Measurements from ENCODE around the gene CCDC60.

The CCDC60 gene

DNA sequence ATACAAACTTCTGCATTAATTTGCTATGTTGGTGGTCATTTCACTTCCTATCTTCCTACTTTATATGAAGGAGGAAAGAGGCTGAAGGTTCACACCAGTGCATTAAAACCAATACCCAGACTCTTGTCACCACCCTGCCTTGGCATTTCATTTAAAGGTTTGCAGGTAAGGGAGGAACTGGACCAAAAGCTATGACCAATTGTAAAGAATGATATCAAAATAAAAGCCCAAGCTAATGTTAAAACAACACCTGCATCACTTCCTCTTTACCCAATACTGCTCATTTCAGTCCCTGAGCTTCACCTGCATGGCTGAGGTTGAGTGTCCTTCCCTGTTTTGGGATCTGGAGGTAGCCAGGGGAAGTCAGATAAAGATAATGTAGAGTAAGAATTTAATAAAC lies 211.8 kb downstream of the CCDC60 start:
- DNase-seq, result no peak

DNA sequence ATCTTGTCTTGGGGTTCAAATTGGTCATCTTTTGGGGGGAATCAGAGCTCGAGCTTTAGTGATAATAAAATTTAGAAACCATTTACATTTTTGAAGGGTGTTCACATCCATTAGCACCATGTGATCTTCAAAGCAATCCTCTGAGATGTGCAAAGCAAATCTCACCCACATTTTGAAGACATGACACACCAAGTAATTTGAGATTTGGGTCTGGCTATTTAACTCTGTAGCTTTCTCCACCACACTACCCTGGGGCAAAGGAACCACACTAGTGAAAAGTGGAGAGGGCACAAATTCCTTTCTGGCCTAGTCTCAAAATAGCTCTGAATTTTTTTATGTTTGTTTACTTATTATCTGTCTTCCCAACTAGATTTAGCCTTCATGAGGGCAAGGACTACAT lies 212.5 kb downstream of the CCDC60 start:
- DNase-seq, result no peak

DNA sequence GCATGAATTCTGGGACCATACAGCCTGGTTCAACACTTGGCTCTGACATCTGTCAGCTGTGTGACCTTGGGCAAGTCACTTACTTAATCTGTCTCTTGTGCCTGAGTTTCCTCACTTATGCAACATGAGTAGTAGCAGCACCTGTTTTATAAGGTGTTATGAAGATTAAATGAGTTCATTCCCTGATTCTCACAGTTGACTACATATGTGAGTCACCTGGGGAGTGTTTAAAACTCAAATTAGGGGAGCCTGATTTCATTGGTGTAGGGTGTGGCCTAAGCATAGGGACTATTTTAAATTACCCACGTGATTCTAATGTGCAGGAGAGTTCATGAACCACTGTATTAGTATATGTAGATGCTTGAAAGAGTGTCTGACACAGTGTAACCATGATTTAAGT lies 222.3 kb downstream of the CCDC60 start:
- no peak for DNase-seq

DNA sequence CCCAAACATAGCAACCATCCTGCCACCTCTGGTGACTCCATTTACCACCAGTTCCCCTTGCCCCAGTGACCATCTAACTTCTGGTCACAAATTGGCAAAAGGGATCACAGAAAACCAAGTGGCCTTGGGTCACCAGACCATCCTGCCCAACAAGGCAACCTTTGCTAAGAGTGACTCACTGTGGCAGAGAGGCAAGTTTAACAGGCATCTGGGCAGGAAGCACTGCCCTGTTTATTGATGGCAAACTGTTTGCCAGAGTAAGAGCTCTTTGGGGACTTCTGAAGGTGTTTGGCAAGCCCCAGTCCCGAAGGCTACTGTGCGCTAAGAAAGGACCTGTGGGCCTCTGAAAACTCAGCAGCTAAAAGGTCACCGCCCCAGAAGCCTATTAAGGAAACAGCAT lies 230.9 kb downstream of the CCDC60 start:
- no peak for DNase-seq

DNA sequence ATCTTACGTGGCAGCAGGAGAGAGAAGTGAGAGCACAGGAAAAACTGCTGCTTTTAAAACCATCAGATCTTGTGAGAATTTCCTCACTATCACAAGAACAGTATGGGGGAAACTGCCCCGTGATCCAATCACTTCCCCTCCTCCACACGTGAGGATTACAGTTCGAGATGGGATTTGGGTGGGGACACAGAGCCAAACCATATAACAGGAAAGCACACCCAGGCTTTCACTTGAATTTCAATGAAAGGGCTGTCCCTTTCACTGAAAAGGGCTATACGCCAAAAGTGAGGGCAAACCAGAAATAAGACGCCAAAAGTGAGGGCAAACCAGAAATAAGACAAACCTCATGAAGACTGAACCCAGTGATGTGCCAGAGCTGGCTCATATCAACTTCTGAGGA lies 236.2 kb downstream of the CCDC60 start:
- DNase-seq, result no peak

DNA sequence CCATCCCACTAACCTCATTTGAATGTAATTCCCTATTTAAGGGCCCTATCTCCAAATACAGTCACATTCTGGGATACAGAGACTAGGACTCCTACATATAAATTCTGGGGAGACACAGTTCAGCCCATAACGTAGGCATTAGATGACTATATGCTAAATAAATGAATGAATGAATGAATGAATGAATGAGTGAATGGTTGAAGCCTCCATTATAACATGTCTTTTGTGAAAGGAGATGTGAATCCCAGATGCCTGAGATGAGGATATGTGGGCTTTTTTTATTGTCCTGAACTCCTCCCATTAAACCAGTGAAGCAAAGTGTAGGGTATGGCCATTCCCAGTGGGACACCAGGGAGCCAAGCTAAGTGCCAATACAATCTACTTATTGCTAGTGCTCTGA lies 238.6 kb downstream of the CCDC60 start:
- no peak for DNase-seq

DNA sequence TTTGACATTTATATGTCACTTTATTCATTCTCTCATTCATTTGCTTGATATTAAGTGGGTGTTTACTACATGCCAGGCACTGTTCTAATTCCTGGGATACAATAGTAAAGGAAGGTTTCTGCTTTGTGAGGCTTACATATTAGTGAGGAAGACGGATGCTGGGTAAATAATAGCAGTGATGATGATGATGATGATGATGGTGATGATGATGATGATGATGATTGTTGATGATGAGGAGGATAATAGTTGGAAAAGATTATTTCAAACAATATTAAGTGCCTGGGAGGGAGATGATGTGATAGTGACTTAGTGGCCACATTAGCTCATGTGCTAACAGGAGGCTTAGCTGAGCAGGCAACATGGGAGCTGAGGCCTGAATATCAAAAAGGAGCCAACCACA lies 239.7 kb downstream of the CCDC60 start:
- DNase-seq, result no peak

DNA sequence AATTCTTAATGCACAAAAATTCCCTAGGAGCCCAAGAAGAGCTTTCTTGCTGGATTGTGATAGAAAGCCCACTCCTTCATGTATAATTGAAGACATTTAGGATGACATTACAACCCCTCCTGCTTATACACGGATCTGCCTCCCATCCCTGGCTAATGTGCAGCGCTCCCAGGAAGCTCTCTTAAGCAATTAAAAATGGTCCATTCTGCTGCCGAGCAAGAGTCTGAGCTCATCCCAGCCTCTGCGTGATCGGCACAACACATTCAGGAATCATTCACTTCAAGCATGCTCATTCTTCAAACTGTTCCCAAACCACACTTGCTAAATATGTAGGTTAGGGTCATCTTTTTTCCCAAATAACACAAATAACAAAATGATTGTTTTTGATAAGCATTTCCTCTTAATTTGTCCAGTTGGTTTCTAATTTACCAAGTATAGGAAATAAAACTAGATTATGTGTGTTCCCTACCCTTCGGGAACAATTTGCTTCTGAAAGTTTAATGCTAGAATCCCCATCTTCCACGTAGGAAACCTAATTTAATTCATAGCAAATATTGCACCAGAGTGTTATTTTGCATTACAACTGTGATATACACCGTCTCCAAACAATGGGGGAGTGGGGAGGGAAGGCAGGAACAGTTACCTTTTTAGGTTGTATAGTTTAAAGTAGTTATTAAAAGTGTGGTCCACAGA lies 241.7 kb downstream of the CCDC60 start:
- no peak for DNase-seq

DNA sequence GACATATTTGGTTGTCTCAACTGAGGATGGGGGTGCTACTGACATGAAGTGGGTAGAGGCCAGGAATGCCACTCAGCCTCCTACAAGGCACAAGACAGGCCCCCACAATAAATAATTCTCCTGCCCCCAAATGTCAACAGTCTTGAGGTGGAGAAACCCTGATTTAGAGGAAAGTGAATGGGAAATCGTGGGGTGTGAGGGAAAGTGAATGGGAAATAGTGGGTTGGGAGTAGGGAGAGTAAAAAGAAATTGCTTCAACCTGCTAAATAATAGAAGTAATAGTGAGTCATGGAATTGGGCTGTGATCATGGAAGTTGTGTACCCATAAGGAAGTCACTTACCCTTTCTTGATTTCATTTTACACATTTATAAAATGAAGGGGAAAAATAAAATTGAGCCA lies 242.4 kb downstream of the CCDC60 start:
- no peak for DNase-seq

DNA sequence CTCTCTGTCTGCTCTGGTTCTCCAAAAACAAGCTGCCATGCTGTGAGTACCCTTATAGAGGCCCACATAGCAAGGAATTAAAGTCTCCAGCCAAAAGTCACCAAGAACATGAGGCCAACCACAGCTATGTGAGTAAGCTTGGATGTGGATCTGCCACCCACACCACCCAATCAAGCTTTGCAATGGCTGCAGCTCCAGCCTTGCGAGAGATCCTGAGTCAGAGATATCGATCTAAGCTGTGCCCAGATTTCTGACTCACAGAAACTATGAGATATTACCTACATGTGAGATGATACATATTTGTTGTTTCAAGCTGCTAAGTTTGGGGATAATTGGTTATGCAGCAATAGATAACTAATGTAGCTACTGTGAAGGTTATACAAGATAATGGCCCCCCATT lies 243.6 kb downstream of the CCDC60 start:
- no peak for DNase-seq

DNA sequence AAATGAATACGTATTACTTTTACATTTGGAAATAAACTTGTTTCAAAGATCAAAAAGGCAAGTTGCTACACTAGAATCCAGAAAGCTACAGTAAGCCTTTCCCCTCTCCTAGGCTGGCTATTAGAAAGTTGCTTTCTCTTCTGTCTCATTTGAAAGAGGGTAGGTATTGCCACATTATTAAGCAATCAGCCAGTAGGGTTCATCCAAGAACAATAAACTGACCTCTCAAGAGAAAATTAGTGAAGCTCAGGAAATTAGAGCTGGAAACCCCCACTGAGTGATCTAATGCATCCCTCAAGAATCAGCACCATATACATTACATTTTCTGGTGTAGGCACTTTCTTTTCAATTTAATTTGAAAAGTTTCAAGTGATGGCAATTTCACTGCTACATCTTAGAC lies 254.6 kb downstream of the CCDC60 start:
- DNase-seq, result no peak

DNA sequence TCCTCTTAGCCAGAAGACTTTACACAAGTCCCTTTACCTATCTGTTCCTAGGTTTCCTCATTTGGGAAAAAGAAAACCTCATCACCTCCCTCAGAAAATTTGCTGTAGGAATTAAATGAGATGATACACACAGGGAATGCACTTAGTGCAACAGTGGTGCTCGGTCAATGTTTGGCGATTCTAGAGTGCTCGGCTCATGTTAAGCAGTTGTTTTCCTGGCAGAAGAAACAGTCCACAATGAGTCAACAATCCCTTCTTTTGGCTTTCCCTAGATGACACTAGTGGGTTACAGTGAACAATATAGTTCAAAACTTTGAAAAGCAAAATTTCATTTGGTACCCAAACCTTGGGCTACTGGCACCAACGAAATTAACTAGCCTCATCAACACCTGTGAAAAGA lies 255.1 kb downstream of the CCDC60 start:
- DNase-seq, result no peak
